OCI-LY1 (cell line): ENCODE results near the gene BRDT.

ENCODE experiments used
- CTCF ChIP-seq: fragments of 200-600 bp; sonication (generic), shearing (Covaris generic); IDR thresholded peaks from 2 replicates; pipeline ENCODE4 v1.5.1; 2017; ENCODE audit warnings: mild to moderate bottlenecking, antibody characterized with exemption, low read length, moderate library complexity, mixed read lengths
- EZH2 ChIP-seq: fragments of 200-600 bp; sonication (generic), shearing (Covaris generic); IDR thresholded peaks from 2 replicates; pipeline ENCODE4 v1.8.0; 2017; ENCODE audit warnings: borderline replicate concordance, mixed run types, mild to moderate bottlenecking, antibody characterized with exemption, low read length, moderate library complexity, mixed read lengths

DNA sequence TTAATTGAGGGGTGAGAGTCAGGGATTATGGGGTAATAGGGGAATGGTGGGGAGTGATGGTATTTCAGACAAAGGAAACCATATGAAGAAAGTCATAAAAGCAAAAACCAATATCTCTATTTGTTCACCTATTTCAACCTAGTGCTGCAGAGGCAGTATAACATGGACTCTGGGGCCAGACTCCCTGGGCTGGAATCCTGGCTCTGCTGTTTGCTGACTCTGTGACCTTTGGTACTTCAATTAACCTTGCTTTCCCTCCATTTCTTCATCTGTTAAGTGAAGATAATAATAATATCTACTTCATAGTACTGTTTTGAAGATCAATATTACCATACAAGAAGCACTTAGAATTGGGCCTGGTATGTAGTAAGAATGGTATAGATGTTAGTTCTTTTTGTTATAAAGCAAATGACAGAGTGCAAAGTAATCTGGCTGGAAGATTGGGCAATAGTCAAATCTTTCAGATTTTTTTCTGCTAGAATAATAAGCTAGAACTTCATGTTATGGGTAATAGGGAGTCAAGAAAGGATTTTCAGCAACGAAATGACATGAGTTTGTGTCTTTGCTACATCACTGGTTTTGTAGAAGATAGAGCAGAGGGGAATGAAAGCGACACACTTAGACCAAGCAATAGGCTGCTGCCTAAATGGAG is 89.6 kb downstream of the BRDT start:
- TF ChIP-seq CTCF (no peak), EZH2 (no peak)
